Measurements from ENCODE around the gene CDK14. TPM values are rescaled to one million over a fixed set of nuclear protein-coding genes. Genes with fewer than 3 reads are reported as not detected.

Gene CDK14
- total RNA-seq, 2 donors from 2014 or later: 10.8 to 14.6 TPM

DNA sequence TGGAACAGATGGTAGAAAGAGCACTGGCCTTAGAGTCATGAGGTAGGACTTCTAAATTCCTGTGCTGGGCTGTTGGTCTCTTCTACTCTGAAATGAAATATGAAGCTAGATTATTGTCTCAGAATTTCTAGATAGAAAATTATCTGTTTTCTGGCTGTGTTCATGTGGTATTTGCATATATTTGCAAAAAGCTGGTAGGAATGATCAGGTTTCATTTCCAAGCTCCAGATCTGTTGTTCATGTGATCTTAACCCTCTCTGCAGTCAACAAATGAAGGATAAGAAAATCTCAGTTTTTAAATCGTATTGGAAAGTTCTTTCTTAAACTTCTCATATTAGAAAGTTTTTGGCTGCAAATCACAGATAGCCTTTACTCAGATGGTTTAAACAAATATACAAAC is 248.3 kb downstream of the CDK14 start:
- Histone ChIP-seq H3K27ac (no peak overlapping the region), H3K4me3 (no peak overlapping the region), H3K4me1 (ENCODE audit: control insufficient read depth in 1 of 2, low read depth in 2 of 2) (peaks cover 0 to 6% of the 10 kb centered on the region in 2 donors), H3K27me3 (replicated peaks; ENCODE audit: insufficient read depth) (no peaks in the 10 kb centered on the region), H3K9me3 (no peaks in the 10 kb centered on the region), H3K36me3 (no peaks in the 10 kb centered on the region)
- TF ChIP-seq, protein P1, sequence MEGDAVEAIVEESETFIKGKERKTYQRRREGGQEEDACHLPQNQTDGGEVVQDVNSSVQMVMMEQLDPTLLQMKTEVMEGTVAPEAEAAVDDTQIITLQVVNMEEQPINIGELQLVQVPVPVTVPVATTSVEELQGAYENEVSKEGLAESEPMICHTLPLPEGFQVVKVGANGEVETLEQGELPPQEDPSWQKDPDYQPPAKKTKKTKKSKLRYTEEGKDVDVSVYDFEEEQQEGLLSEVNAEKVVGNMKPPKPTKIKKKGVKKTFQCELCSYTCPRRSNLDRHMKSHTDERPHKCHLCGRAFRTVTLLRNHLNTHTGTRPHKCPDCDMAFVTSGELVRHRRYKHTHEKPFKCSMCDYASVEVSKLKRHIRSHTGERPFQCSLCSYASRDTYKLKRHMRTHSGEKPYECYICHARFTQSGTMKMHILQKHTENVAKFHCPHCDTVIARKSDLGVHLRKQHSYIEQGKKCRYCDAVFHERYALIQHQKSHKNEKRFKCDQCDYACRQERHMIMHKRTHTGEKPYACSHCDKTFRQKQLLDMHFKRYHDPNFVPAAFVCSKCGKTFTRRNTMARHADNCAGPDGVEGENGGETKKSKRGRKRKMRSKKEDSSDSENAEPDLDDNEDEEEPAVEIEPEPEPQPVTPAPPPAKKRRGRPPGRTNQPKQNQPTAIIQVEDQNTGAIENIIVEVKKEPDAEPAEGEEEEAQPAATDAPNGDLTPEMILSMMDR (IDR thresholded peaks at IDR 0.05): no peak
- ATAC-seq (ENCODE audit: insufficient number of reproducible peaks, low FRiP score, low read depth) (no peak), DNase-seq (ENCODE audit: low spot score) (no peak)

DNA sequence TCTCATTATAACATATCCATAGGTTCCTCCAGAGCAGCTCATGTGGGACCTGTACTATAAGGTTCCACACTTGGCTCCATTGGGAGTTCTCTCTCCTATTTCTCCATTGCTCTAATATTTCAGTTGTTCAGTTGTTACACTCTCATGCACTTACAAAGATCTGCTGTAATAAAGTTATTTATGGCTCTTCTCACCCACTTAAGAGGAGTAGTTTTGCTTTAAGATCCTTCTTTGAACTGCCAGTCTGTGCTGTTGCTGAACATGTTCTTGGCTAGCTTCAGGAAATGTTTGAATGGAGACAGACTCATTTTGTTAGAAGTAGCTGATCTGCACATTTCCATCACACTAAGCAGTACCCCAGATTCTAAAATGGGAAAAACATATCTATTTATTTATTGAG is 250.1 kb downstream of the CDK14 start:
- Histone ChIP-seq H3K4me1 (ENCODE audit: control insufficient read depth in 1 of 2, low read depth in 2 of 2) (peaks cover 0 to 4% of the 10 kb centered on the region in 2 donors), H3K36me3 (no peaks in the 10 kb centered on the region), H3K9me3 (no peaks in the 10 kb centered on the region), H3K27me3 (replicated peaks; ENCODE audit: insufficient read depth) (no peaks in the 10 kb centered on the region), H3K27ac (no peak overlapping the region), H3K4me3 (no peak overlapping the region)
- no peak for DNase-seq (ENCODE audit: low spot score)
- TF ChIP-seq, protein P1 (IDR thresholded peaks at IDR 0.05): no peak
- ATAC-seq (ENCODE audit: insufficient number of reproducible peaks, low FRiP score, low read depth): no peak

DNA sequence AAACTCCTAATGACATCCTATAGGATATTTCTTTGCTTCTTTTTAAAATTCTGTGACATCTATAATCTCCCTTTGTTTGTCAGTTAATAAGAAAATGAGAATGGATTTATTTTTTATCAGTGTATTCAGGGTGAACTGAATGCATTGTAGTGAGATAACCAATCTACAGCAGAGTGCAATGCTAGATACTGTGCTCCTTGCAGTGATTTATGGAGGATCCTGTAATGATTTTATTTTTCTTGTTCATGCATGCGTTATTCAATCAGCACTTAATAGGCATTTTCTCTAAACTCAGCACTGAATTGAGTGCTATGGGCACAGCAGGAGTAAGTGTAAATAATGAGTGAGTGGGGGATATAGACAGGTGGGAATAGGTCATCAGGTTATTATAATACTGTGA is 253.9 kb downstream of the CDK14 start:
- DNase-seq (ENCODE audit: low spot score): no peak
- Histone ChIP-seq H3K27ac (no peak overlapping the region), H3K9me3 (no peaks in the 10 kb centered on the region), H3K27me3 (replicated peaks; ENCODE audit: insufficient read depth) (no peaks in the 10 kb centered on the region), H3K4me3 (no peak overlapping the region), H3K36me3 (no peaks in the 10 kb centered on the region), H3K4me1 (ENCODE audit: control insufficient read depth in 1 of 2, low read depth in 2 of 2) (no peaks in the 10 kb centered on the region)
- ATAC-seq (ENCODE audit: insufficient number of reproducible peaks, low FRiP score, low read depth): no peak
- TF ChIP-seq, protein P1 (IDR thresholded peaks at IDR 0.05): no peak

DNA sequence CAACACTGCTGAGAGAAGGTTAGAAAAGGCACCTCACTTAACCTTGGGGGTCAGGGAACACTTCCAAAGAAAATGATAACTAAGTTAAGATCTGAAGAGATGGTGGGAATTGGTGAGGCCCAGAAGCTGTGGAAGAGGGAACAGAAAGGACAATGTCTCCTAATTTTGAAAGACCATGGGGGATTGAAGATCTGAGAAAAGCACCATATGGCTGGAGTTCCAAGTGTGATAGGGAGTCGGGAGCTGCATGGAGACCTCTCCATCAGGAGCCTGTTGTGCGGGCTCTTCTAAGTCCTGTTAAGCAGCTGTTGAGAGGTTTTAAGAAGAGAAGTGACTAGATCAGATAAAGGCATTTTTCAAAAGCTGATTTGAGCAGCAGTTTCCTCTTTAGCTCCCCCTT is 254.3 kb downstream of the CDK14 start:
- ATAC-seq (ENCODE audit: insufficient number of reproducible peaks, low FRiP score, low read depth): no peak
- TF ChIP-seq, protein P1 (IDR thresholded peaks at IDR 0.05): no peak

DNA sequence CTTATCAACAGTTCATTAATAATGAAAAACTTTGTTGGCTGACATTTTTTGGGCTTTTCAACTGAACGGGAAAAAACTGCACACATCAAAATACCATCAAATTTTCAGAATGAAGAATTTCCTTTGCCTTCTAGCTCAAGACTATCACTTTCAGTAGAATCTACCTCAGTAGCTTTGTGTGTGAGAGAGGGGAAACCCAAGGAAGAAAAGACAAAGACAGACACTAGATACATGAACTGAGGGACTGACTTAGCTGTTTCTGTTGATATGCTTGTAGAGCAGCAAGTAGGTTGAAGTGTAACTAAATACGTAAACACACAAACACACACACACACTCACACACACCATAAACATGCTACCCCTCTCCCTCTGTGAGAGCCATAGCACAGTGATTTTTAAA is 257.1 kb downstream of the CDK14 start:
- Histone ChIP-seq H3K27me3 (replicated peaks; ENCODE audit: insufficient read depth) (no peaks in the 10 kb centered on the region), H3K27ac (no peak overlapping the region), H3K4me1 (ENCODE audit: control insufficient read depth in 1 of 2, low read depth in 2 of 2) (no peaks in the 10 kb centered on the region), H3K9me3 (no peaks in the 10 kb centered on the region), H3K36me3 (no peaks in the 10 kb centered on the region), H3K4me3 (no peak overlapping the region)
- DNase-seq (ENCODE audit: low spot score) (no peak), ATAC-seq (ENCODE audit: insufficient number of reproducible peaks, low FRiP score, low read depth) (no peak)
- TF ChIP-seq, protein P1 (IDR thresholded peaks at IDR 0.05): no peak

More for the DNA sequence above, 254.3 kb downstream of the CDK14 start:
- no peak for DNase-seq (ENCODE audit: low spot score)
- no peaks in the 10 kb centered on the region for H3K27me3 ChIP-seq (replicated peaks; ENCODE audit: insufficient read depth)
- H3K4me3 ChIP-seq: no peak overlapping the region
- H3K36me3 ChIP-seq: no peaks in the 10 kb centered on the region
- H3K27ac ChIP-seq: no peak overlapping the region
- H3K9me3 ChIP-seq: no peaks in the 10 kb centered on the region
- H3K4me1 ChIP-seq (ENCODE audit: control insufficient read depth in 1 of 2, low read depth in 2 of 2): no peaks in the 10 kb centered on the region

All from thoracic aorta (tissue), 2 donors.